Neural progenitor cell (in vitro differentiated cells): ENCODE results near the gene SNX30.

ENCODE experiments used
- CTCF ChIP-seq: fragments of 200-600 bp; sonication (generic); IDR thresholded peaks from 2 replicates; pipeline ENCODE4 v1.5.1; 2017; ENCODE audit warnings: antibody characterized with exemption, mild to moderate bottlenecking
- EZH2 ChIP-seq: fragments of 200-600 bp; sonication (generic); IDR thresholded peaks from 2 replicates; pipeline ENCODE4 v1.6.1; 2017; ENCODE audit warnings: antibody characterized with exemption, mild to moderate bottlenecking, moderate library complexity
- EZH2phosphoT487 ChIP-seq: fragments of 200-600 bp; sonication (generic); IDR thresholded peaks from 2 replicates; pipeline ENCODE4 v1.6.1; 2017; ENCODE audit warnings: antibody characterized with exemption

DNA sequence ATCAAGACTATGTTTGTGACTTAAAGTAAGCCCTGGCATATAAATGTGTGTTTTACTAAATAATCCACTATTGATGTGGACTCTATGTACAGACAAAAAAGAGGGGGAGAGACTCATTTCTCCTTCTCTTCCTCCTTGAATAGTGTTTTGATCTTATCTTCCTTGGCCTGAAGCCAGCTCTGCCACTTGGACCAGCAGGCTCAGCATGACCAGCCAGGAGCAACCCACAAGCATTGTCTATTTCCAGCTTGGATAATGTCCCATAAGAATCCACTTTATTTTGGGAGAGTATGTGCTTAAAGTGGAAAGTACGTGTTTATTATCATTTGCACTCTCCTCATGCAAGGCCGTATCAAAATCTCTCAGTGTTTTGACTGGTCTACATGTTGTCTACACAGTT, 164.0 kb downstream of the SNX30 start:
- TF ChIP-seq EZH2phosphoT487, result no peak
- TF ChIP-seq CTCF, result no peak
- no peak for TF ChIP-seq EZH2
